Measurements from ENCODE around the gene STARD6. TPM values are rescaled to one million over a fixed set of nuclear protein-coding genes. Genes with fewer than 3 reads are reported as not detected.

Gene STARD6
- total RNA-seq, 1 experiment from 2014 or later = not detected

DNA sequence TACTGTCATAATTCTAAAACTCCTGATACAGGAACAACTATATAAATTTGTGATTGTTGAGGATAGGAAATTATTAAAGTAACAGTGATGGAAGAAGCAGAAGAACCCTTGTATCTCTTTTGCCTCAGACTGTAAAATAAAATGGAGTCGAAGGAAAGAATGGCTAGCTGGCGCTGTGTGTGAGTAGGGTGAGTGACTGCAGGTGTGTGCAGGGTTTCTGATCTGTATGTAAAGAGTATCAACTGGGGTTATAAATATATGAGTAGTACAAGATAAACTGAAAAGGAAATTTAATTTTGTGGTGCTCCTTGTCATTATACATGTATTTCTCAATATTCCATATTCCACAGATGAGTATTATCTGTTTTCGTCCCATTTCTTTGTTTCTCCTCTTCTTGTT, 73.1 kb downstream of the STARD6 start:
- in situ Hi-C loops (cut with HindIII; ENCODE audit: low pct_unique_long_range_greater_than_20kb, low sequenced_read_pairs) = no loop called here

DNA sequence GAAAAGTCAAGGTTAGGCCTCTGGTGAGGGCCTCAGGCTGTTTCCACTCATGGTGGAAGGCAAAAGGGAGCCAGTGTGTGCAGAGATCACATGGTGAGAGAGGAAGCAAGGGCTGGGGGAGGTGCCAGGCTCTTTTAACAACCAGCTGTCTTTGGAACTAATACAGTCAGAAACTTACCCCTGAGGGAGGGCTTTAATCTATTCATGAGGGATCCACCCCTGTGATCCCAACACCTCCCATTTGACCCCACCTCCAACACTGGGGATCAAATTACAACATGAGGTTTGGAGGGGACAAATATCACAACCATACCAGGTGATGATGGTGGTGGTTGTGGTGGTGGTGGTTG, 77.5 kb downstream of the STARD6 start:
- in situ Hi-C loops (cut with HindIII; ENCODE audit: low pct_unique_long_range_greater_than_20kb, low sequenced_read_pairs) = no loop called here
- H3K4me1 ChIP-seq (ENCODE audit: control insufficient read depth, insufficient read depth, low read length) = no peaks in the 10 kb centered on the region
- BruUV-seq (replicated peaks) = no TSS peak
- intact Hi-C loops (cut with micrococcal nuclease; ENCODE audit: unreplicated experiment) = no loop called here
- H3K36me3 ChIP-seq (ENCODE audit: control insufficient read depth, insufficient read depth, low read length) = peaks cover 3% of the 10 kb centered on the region; the same call in 1 of the 2 replicates
- H3K4me3 ChIP-seq (ENCODE audit: low read depth in 2 of 2, low read length in 2 of 2) = no peak overlapping the region
- DNase-seq (ENCODE audit: low read depth, low spot score) (no peak), ATAC-seq (no peak)
- CTCF ChIA-PET = no interaction called here
- no peaks in the 10 kb centered on the region for H3K27me3 ChIP-seq (ENCODE audit: control insufficient read depth, insufficient read depth, low read length)
- TF ChIP-seq, protein P1, sequence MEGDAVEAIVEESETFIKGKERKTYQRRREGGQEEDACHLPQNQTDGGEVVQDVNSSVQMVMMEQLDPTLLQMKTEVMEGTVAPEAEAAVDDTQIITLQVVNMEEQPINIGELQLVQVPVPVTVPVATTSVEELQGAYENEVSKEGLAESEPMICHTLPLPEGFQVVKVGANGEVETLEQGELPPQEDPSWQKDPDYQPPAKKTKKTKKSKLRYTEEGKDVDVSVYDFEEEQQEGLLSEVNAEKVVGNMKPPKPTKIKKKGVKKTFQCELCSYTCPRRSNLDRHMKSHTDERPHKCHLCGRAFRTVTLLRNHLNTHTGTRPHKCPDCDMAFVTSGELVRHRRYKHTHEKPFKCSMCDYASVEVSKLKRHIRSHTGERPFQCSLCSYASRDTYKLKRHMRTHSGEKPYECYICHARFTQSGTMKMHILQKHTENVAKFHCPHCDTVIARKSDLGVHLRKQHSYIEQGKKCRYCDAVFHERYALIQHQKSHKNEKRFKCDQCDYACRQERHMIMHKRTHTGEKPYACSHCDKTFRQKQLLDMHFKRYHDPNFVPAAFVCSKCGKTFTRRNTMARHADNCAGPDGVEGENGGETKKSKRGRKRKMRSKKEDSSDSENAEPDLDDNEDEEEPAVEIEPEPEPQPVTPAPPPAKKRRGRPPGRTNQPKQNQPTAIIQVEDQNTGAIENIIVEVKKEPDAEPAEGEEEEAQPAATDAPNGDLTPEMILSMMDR (IDR thresholded peaks at IDR 0.05) = no peak
- TF ChIP-seq POLR2AphosphoS5 (IDR thresholded peaks at IDR 0.05; ENCODE audit: low read depth, low read length) = no peak
- TF ChIP-seq SIN3A (IDR thresholded peaks at IDR 0.05; ENCODE audit: borderline replicate concordance, insufficient read depth, low read depth, low read length) = no peak
- TF ChIP-seq TCF7L2 (IDR thresholded peaks at IDR 0.05; ENCODE audit: low read depth, low read length) = no peak
- TF ChIP-seq, protein P2, sequence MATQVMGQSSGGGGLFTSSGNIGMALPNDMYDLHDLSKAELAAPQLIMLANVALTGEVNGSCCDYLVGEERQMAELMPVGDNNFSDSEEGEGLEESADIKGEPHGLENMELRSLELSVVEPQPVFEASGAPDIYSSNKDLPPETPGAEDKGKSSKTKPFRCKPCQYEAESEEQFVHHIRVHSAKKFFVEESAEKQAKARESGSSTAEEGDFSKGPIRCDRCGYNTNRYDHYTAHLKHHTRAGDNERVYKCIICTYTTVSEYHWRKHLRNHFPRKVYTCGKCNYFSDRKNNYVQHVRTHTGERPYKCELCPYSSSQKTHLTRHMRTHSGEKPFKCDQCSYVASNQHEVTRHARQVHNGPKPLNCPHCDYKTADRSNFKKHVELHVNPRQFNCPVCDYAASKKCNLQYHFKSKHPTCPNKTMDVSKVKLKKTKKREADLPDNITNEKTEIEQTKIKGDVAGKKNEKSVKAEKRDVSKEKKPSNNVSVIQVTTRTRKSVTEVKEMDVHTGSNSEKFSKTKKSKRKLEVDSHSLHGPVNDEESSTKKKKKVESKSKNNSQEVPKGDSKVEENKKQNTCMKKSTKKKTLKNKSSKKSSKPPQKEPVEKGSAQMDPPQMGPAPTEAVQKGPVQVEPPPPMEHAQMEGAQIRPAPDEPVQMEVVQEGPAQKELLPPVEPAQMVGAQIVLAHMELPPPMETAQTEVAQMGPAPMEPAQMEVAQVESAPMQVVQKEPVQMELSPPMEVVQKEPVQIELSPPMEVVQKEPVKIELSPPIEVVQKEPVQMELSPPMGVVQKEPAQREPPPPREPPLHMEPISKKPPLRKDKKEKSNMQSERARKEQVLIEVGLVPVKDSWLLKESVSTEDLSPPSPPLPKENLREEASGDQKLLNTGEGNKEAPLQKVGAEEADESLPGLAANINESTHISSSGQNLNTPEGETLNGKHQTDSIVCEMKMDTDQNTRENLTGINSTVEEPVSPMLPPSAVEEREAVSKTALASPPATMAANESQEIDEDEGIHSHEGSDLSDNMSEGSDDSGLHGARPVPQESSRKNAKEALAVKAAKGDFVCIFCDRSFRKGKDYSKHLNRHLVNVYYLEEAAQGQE (IDR thresholded peaks at IDR 0.05; ENCODE audit: insufficient read depth in 1 of 2, low read depth in 2 of 2, low read length in 1 of 2) = no peak
- POLR2A ChIA-PET = no interaction called here
- H3K9me3 ChIP-seq (ENCODE audit: control insufficient read depth, insufficient read depth, low read depth, low read length) = no peaks in the 10 kb centered on the region
- no peak overlapping the region for H3K27ac ChIP-seq (ENCODE audit: low read length)

More for the DNA sequence above, 73.1 kb downstream of the STARD6 start:
- no peak for TF ChIP-seq TCF7L2 (IDR thresholded peaks at IDR 0.05; ENCODE audit: low read depth, low read length)
- intact Hi-C loops (cut with micrococcal nuclease; ENCODE audit: unreplicated experiment) = no loop called here
- ChIA-PET CTCF (no interaction called here), POLR2A (no interaction called here)
- DNase-seq (ENCODE audit: low read depth, low spot score) (no peak), ATAC-seq (no peak)
- H3K4me3 ChIP-seq (ENCODE audit: low read depth in 2 of 2, low read length in 2 of 2) = no peak overlapping the region
- H3K36me3 ChIP-seq (ENCODE audit: control insufficient read depth, insufficient read depth, low read length) = peaks cover 3% of the 10 kb centered on the region
- no TSS peak for BruUV-seq (replicated peaks)
- no peaks in the 10 kb centered on the region for H3K9me3 ChIP-seq (ENCODE audit: control insufficient read depth, insufficient read depth, low read depth, low read length)
- H3K27ac ChIP-seq (ENCODE audit: low read length) = no peak overlapping the region
- no peaks in the 10 kb centered on the region for H3K27me3 ChIP-seq (ENCODE audit: control insufficient read depth, insufficient read depth, low read length)
- no peaks in the 10 kb centered on the region for H3K4me1 ChIP-seq (ENCODE audit: control insufficient read depth, insufficient read depth, low read length)

DNA sequence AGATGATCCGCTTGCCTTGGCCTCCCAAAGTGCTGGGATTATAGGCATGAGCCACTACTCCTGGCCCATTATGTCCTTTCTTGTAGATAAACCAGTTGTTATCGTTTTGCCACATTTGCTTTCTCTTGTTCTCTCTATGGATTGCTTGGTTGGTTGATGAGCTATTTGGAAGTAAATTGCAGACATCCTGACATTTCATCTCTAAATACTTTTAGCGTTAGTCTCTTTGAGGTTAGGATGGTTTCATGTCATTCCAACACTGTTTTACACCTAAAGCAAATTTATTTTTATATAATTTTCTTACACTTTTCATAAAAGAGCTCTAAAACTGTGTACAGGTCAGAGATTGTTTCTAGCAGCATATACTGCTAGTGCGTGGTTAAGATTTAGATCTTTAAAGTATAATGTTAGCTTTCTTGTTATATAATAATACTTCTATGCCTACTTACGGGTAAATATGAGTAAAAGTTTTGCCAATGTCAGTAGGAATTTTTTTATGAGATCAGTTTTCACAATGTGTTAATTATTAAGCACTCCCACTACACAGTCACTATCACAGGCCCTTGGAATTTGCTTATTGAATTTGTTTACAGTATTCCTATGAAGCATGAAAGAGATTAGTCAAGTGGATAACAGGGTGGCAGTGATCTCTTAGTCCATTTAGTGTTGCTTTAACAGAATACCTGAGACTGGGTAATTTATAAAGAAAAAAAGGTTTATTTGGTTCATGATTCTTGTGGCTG, 78.0 kb downstream of the STARD6 start:
- H3K4me3 ChIP-seq (ENCODE audit: low read depth in 2 of 2, low read length in 2 of 2) = no peak overlapping the region
- no peaks in the 10 kb centered on the region for H3K27me3 ChIP-seq (ENCODE audit: control insufficient read depth, insufficient read depth, low read length)
- POLR2A ChIA-PET = no interaction called here
- CTCF ChIA-PET = no interaction called here
- in situ Hi-C loops (cut with HindIII; ENCODE audit: low pct_unique_long_range_greater_than_20kb, low sequenced_read_pairs) (no loop called here), intact Hi-C loops (cut with micrococcal nuclease; ENCODE audit: unreplicated experiment) (loop anchor here (10.0 kb wide), 1 partner anchor 75 kb away; the partner anchor contains the start of genes C18orf54 and STARD6)
- H3K36me3 ChIP-seq (ENCODE audit: control insufficient read depth, insufficient read depth, low read length) = peaks cover 3% of the 10 kb centered on the region; the same call in 1 of the 2 replicates
- no TSS peak for BruUV-seq (replicated peaks)
- H3K4me1 ChIP-seq (ENCODE audit: control insufficient read depth, insufficient read depth, low read length) = no peaks in the 10 kb centered on the region
- H3K9me3 ChIP-seq (ENCODE audit: control insufficient read depth, insufficient read depth, low read depth, low read length) = no peaks in the 10 kb centered on the region
- DNase-seq (ENCODE audit: low read depth, low spot score) = no peak
- TF ChIP-seq SIN3A (IDR thresholded peaks at IDR 0.05; ENCODE audit: borderline replicate concordance, insufficient read depth, low read depth, low read length) = no peak
- TF ChIP-seq, protein P1 (IDR thresholded peaks at IDR 0.05) = no peak
- no peak for TF ChIP-seq POLR2AphosphoS5 (IDR thresholded peaks at IDR 0.05; ENCODE audit: low read depth, low read length)
- TF ChIP-seq TCF7L2 (IDR thresholded peaks at IDR 0.05; ENCODE audit: low read depth, low read length) = no peak
- TF ChIP-seq, protein P2 (IDR thresholded peaks at IDR 0.05; ENCODE audit: insufficient read depth in 1 of 2, low read depth in 2 of 2, low read length in 1 of 2) = no peak
- ATAC-seq = no peak
- H3K27ac ChIP-seq (ENCODE audit: low read length) = no peak overlapping the region
